ENCODE measurements around the gene PAMR1. TPM values are rescaled to one million over a fixed set of nuclear protein-coding genes. Genes with fewer than 3 reads are reported as not detected.

PAMR1 gene
- total and polyA plus RNA-seq, 2 donors from 2014 or later, result 2.2 to 2.4 TPM

DNA sequence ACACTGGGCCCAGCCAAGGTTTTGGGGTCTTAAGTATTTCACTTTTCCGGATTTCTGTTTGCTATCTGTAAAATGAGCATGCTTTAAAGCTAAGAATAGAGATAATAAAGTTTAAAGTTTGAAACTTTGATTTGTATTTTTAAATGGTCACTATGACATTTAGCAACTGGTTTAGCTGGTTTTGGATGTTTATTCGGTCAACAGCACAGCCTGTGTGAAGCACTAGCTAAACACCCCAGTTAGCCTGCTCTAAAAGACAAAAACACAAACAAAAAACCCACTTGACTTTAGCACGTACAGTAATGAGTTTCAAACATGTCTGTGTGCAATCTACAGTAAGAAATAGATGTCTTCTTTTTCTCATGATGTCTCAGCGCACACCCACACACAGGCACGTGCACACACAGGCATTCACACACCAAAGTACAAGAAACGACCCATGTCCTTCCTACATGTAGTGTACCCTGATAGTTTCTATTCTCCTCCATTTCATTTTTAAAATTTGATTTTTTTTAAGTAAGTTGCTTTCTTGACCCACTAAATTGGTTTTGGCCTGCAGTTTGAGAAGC lies 135.4 kb downstream of the PAMR1 start:
- Histone ChIP-seq H3K27ac (ENCODE audit: low read depth in 2 of 2, low read length in 2 of 2) (no peak overlapping the region), H3K36me3 (ENCODE audit: control insufficient read depth in 2 of 3, insufficient read depth in 3 of 3, low read length in 3 of 3) (no peaks in the 10 kb centered on the region), H3K4me1 (ENCODE audit: control insufficient read depth in 2 of 3, insufficient read depth in 2 of 3, low read depth in 1 of 3, low read length in 3 of 3) (no peaks in the 10 kb centered on the region), H3K9me3 (ENCODE audit: control insufficient read depth in 2 of 3, insufficient read depth in 1 of 3, low read length in 3 of 3) (no peaks in the 10 kb centered on the region), H3K9ac (ENCODE audit: low read length in 3 of 3) (no peak overlapping the region), H3K27me3 (ENCODE audit: control insufficient read depth, insufficient read depth, low read length) (no peaks in the 10 kb centered on the region), H3K4me3 (ENCODE audit: low read length in 3 of 3) (no peak overlapping the region)
- intact Hi-C loops (cut with DNase I), result loop anchor here (10.0 kb wide), 1 partner anchor 465 kb away; no protein-coding TSS in a partner anchor
- TF ChIP-seq, protein P1, sequence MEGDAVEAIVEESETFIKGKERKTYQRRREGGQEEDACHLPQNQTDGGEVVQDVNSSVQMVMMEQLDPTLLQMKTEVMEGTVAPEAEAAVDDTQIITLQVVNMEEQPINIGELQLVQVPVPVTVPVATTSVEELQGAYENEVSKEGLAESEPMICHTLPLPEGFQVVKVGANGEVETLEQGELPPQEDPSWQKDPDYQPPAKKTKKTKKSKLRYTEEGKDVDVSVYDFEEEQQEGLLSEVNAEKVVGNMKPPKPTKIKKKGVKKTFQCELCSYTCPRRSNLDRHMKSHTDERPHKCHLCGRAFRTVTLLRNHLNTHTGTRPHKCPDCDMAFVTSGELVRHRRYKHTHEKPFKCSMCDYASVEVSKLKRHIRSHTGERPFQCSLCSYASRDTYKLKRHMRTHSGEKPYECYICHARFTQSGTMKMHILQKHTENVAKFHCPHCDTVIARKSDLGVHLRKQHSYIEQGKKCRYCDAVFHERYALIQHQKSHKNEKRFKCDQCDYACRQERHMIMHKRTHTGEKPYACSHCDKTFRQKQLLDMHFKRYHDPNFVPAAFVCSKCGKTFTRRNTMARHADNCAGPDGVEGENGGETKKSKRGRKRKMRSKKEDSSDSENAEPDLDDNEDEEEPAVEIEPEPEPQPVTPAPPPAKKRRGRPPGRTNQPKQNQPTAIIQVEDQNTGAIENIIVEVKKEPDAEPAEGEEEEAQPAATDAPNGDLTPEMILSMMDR (IDR thresholded peaks at IDR 0.05; ENCODE audit: borderline replicate concordance, extremely low read depth, insufficient read depth), result no peak
- no peak for DNase-seq
- no peak for FAIRE-seq

DNA sequence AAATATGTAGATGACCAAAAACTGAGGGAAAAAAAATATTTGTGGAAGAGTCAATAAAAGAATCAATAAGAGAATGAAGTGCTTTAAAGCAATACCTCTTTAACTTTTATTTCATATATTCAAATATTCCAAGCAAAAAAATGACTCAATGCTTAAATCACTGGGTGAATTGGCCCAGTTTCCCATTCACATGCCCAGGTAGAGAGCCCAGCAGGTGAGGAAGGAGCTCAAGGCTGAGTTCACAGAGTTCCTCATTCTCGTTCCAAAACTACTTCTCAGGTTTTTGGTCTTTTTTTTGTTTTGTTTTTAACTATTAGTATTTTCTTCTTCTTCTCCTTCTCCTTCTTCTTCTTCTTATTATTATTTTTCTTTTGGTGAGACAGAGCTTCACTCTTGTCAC lies 136.3 kb downstream of the PAMR1 start:
- no peak overlapping the region for H3K9ac ChIP-seq (ENCODE audit: low read length in 3 of 3)
- H3K36me3 ChIP-seq (ENCODE audit: control insufficient read depth in 2 of 3, insufficient read depth in 3 of 3, low read length in 3 of 3), result no peaks in the 10 kb centered on the region
- H3K9me3 ChIP-seq (ENCODE audit: control insufficient read depth in 2 of 3, insufficient read depth in 1 of 3, low read length in 3 of 3), result no peaks in the 10 kb centered on the region
- H3K4me1 ChIP-seq (ENCODE audit: control insufficient read depth in 2 of 3, insufficient read depth in 2 of 3, low read depth in 1 of 3, low read length in 3 of 3), result no peaks in the 10 kb centered on the region
- FAIRE-seq, result no peak
- TF ChIP-seq, protein P1 (IDR thresholded peaks at IDR 0.05; ENCODE audit: borderline replicate concordance, extremely low read depth, insufficient read depth), result no peak
- DNase-seq, result no peak
- no peak overlapping the region for H3K27ac ChIP-seq (ENCODE audit: low read depth in 2 of 2, low read length in 2 of 2)
- no peaks in the 10 kb centered on the region for H3K27me3 ChIP-seq (ENCODE audit: control insufficient read depth, insufficient read depth, low read length)
- intact Hi-C loops (cut with DNase I), result no loop called here
- H3K4me3 ChIP-seq (ENCODE audit: low read length in 3 of 3), result no peak overlapping the region

DNA sequence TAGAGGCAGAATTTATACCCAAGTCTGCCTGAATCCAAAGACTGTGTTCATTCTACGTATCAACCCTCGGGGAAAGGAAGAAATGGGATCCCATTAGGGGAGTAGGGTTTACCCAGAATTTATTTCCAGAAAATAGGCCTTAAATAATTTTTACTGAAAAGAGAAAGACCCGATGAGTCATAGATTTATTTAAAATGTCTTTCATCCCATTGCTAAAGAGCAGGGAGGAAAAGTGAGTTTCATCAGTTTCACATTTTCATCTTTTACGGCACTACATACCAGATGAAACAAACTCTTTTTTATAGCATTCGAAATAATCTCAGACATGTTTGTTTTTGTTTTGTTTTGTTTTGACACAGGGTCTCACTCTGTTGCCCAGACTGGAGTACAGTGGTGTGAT lies 137.4 kb downstream of the PAMR1 start:
- FAIRE-seq, result no peak
- Histone ChIP-seq H3K27ac (ENCODE audit: low read depth in 2 of 2, low read length in 2 of 2) (no peak overlapping the region), H3K36me3 (ENCODE audit: control insufficient read depth in 2 of 3, insufficient read depth in 3 of 3, low read length in 3 of 3) (no peaks in the 10 kb centered on the region), H3K4me1 (ENCODE audit: control insufficient read depth in 2 of 3, insufficient read depth in 2 of 3, low read depth in 1 of 3, low read length in 3 of 3) (no peaks in the 10 kb centered on the region), H3K9me3 (ENCODE audit: control insufficient read depth in 2 of 3, insufficient read depth in 1 of 3, low read length in 3 of 3) (no peaks in the 10 kb centered on the region), H3K9ac (ENCODE audit: low read length in 3 of 3) (no peak overlapping the region), H3K27me3 (ENCODE audit: control insufficient read depth, insufficient read depth, low read length) (no peaks in the 10 kb centered on the region), H3K4me3 (ENCODE audit: low read length in 3 of 3) (no peak overlapping the region)
- TF ChIP-seq, protein P1 (IDR thresholded peaks at IDR 0.05; ENCODE audit: borderline replicate concordance, extremely low read depth, insufficient read depth), result no peak
- intact Hi-C loops (cut with DNase I), result no loop called here
- no peak for DNase-seq
